Stimulated activated CD8-positive, alpha-beta memory T cell treated with anti-CD3 and anti-CD28 coated beads, Interleukin-15, amount 100 ng/mL, for 24 hours (primary cell): ENCODE data around the gene S100A5.
"Not testable (repeated sequence)": the region's sequence is repeated elsewhere in the genome, so short reads cannot be mapped to it uniquely, and the experiment has no call there.

Experiments used
- DNase-seq: peaks from one replicate; pipeline ENCODE4 v3.0.0-alpha.2; 2020; ENCODE audit warnings: low read depth

Gene S100A5

GRCh38 chr1:153540394-153541361 lies at the start of gene S100A5:
Gene S100A5, minus strand, starts transcription at chr1:153540934. Its CDS starts 743 bp downstream, at chr1:153540191.
- no peak for DNase-seq

GRCh38 chr1:153588482-153588881 lies 47.7 kb upstream of the S100A5 start:
- no peak for DNase-seq

GRCh38 chr1:153588033-153588432 lies 47.3 kb upstream of the S100A5 start:
- DNase-seq: not testable (repeated sequence)

GRCh38 chr1:153587314-153587713 lies 46.6 kb upstream of the S100A5 start:
- DNase-seq: no peak

GRCh38 chr1:153586347-153586746 lies 45.6 kb upstream of the S100A5 start:
- no peak for DNase-seq

- DNase-seq: no peak
Measured at GRCh38 chr1:153585006-153585405, 44.3 kb upstream of the S100A5 start.

- no peak for DNase-seq
Measured at GRCh38 chr1:153583976-153584375, 43.2 kb upstream of the S100A5 start.

- not testable (repeated sequence) for DNase-seq
Measured at GRCh38 chr1:153583514-153583913, 42.8 kb upstream of the S100A5 start.

GRCh38 chr1:153582836-153583235 lies 42.1 kb upstream of the S100A5 start:
- DNase-seq: not testable (repeated sequence)

GRCh38 chr1:153578936-153579335 lies 38.2 kb upstream of the S100A5 start:
- no peak for DNase-seq

- DNase-seq: no peak
Measured at GRCh38 chr1:153578490-153578889, 37.8 kb upstream of the S100A5 start.

- DNase-seq: no peak
Measured at GRCh38 chr1:153577624-153578051, 36.9 kb upstream of the S100A5 start.

GRCh38 chr1:153577138-153577537 lies 36.4 kb upstream of the S100A5 start:
- no peak for DNase-seq

GRCh38 chr1:153575497-153575896 lies 34.8 kb upstream of the S100A5 start:
- DNase-seq: not testable (repeated sequence)

- DNase-seq: not testable (repeated sequence)
Measured at GRCh38 chr1:153575081-153575491, 34.4 kb upstream of the S100A5 start.

- DNase-seq: no peak
Measured at GRCh38 chr1:153573351-153573750, 32.6 kb upstream of the S100A5 start.

GRCh38 chr1:153572569-153573015 lies 31.9 kb upstream of the S100A5 start:
- no peak for DNase-seq

GRCh38 chr1:153571706-153572105 lies 31.0 kb upstream of the S100A5 start:
- no peak for DNase-seq

- DNase-seq: no peak
Measured at GRCh38 chr1:153570874-153571273, 30.1 kb upstream of the S100A5 start.

- DNase-seq: no peak
Measured at GRCh38 chr1:153569465-153569864, 28.7 kb upstream of the S100A5 start.

GRCh38 chr1:153568367-153569099 lies 27.8 kb upstream of the S100A5 start:
- peak; percentile 66 for DNase-seq

GRCh38 chr1:153567621-153568366 lies 27.1 kb upstream of the S100A5 start:
- DNase-seq: no peak
